HepG2 (cell line): ENCODE measurements around the gene FXYD6. TPM values are rescaled to one million over a fixed set of nuclear protein-coding genes. Genes with fewer than 3 reads are reported as not detected.

Experiments used
- ATAC-seq: fragments of 200-7000 bp; cut with Tn5 transposase; 3 replicates; pipeline ENCODE4 v1.9.1; 2020; ENCODE audit warnings: mild to moderate bottlenecking, moderate library complexity
- BruUV-seq: library from RNA; stranded (reverse); fragments of 400-500 nt; replicated peaks from 2 replicates; lab custom pipeline; 2021; lab: Mats Ljungman, UMichigan
- CTCF ChIA-PET: fragments of 300-600 bp; formaldehyde crosslinking; extraction: SDS; loops from one replicate; lab custom pipeline; 2021; ENCODE audit warnings: low total read pairs, inconsistent platforms, low intra/inter-chr PET ratio; lab: Yijun Ruan, JAX
- POLR2A ChIA-PET: fragments of 350-600 bp; sonication (Branson Sonifier 250); formaldehyde crosslinking; loops from one replicate; lab custom pipeline; 2020; ENCODE audit warnings: antibody characterized with exemption, inconsistent platforms; lab: Yijun Ruan, JAX
- DNase-seq: peaks from one replicate; pipeline ENCODE4 v3.0.0-alpha.2; 2015; ENCODE audit warnings: low spot score
- FAIRE-seq: peaks from 3 replicates; lab custom pipeline; 2011; peaks lifted over from hg19 to GRCh38; lab: Jason Lieb, UNC
- H2AFZ ChIP-seq: one replicate; pipeline ENCODE4 v1.6.1; 2011; ENCODE audit warnings: low read length, inconsistent platforms
- H3K27ac ChIP-seq: fragments of 300-600 bp; 3 replicates; pipeline ENCODE4 v1.8.0; 2011; ENCODE audit warnings: mixed run types, mild to moderate bottlenecking, mixed read lengths, low read length, inconsistent platforms; ENCODE audit not compliant: insufficient read depth; ENCODE audit errors: extremely low read length
- H3K27me3 ChIP-seq, 2 experiments: fragments of 200-600 bp in 1 of 2; 2 replicates in 1 of 2; 3 replicates in 1 of 2; pipeline versions ENCODE4 v1.6.0 to v1.8.0; 2011; ENCODE audit warnings: low read length in 2 of 2, mild to moderate bottlenecking in 2 of 2, moderate library complexity in 2 of 2, inconsistent platforms in 1 of 2; ENCODE audit not compliant: insufficient read depth in 2 of 2, control insufficient read depth in 1 of 2
- H3K36me3 ChIP-seq, 2 experiments: fragments of 200-600 bp in 1 of 2; replicated peaks in 1 of 2; 2 replicates in 1 of 2; 3 replicates in 1 of 2; pipeline versions ENCODE4 v1.5.1 to v1.8.0; 2011; ENCODE audit warnings: low read length in 2 of 2, inconsistent platforms in 1 of 2; ENCODE audit not compliant: insufficient read depth in 2 of 2, control insufficient read depth in 1 of 2
- H3K4me1 ChIP-seq: 2 replicates; pipeline ENCODE4 v1.5.1; 2012; ENCODE audit warnings: low read length, inconsistent platforms; ENCODE audit not compliant: insufficient read depth
- H3K4me2 ChIP-seq: 2 replicates; pipeline ENCODE4 v1.6.0; 2011; ENCODE audit warnings: low read depth, low read length, inconsistent platforms
- H3K4me3 ChIP-seq, 3 experiments: fragments of 200-600 bp in 1 of 3; sonication (generic), shearing (Covaris generic) in 1 of 3; replicated peaks in 1 of 3; 2 replicates each; pipeline ENCODE4 v1.5.1; 2011 to 2016; ENCODE audit warnings: low read length in 3 of 3, inconsistent platforms in 2 of 3, low read depth in 2 of 3, mild to moderate bottlenecking in 2 of 3, control low read depth in 1 of 3, mixed read lengths in 1 of 3; ENCODE audit not compliant: insufficient read depth in 1 of 3
- H3K79me2 ChIP-seq: one replicate; pipeline ENCODE4 v1.6.1; 2011; ENCODE audit warnings: low read length, inconsistent platforms; ENCODE audit not compliant: insufficient read depth
- H3K9ac ChIP-seq: 2 replicates; pipeline ENCODE4 v1.6.0; 2011; ENCODE audit warnings: mild to moderate bottlenecking, low read depth, low read length, inconsistent platforms; ENCODE audit not compliant: insufficient read depth
- H3K9me3 ChIP-seq: 2 replicates; pipeline ENCODE4 v1.5.1; 2012; ENCODE audit warnings: mild to moderate bottlenecking, low read length
- H4K20me1 ChIP-seq: 2 replicates; pipeline ENCODE4 v1.6.0; 2011; ENCODE audit warnings: inconsistent platforms, mild to moderate bottlenecking, low read length, moderate library complexity; ENCODE audit not compliant: insufficient read depth
- IRF2 ChIP-seq: IDR thresholded peaks from 2 replicates; pipeline ENCODE4 v1.6.1; 2018; ENCODE audit warnings: missing genetic modification reagents, missing compliant biosample characterization
- RFX5 ChIP-seq: IDR thresholded peaks from 2 replicates; pipeline ENCODE4 v1.6.1; 2011; ENCODE audit warnings: low read depth, low read length, improper control_type of control experiment
- ZNF138 ChIP-seq: sonication (generic); formaldehyde crosslinking; IDR thresholded peaks from 2 replicates; pipeline ENCODE4 v1.5.0; 2020; ENCODE audit warnings: mild to moderate bottlenecking, low read depth, missing genetic modification reagents
- ZNF367 ChIP-seq: sonication (generic); formaldehyde crosslinking; IDR thresholded peaks from 2 replicates; pipeline ENCODE4 v1.4.0; 2020; ENCODE audit warnings: missing genetic modification reagents, borderline replicate concordance
- ZSCAN12 ChIP-seq: sonication (generic); formaldehyde crosslinking; IDR thresholded peaks from 2 replicates; pipeline ENCODE4 v1.9.0; 2021; ENCODE audit warnings: mild to moderate bottlenecking, missing genetic modification reagents
- ZSCAN25 ChIP-seq: sonication (generic); formaldehyde crosslinking; IDR thresholded peaks from 2 replicates; pipeline ENCODE4 v1.8.0; 2022; ENCODE audit warnings: mild to moderate bottlenecking, missing genetic modification reagents
- WGBS: methylation state at CpG from one replicate; pipeline ENCODE4 v1.1.6; 2017; ENCODE audit warnings: low lambda C conversion rate; 5-methylcytosine and 5-hydroxymethylcytosine counted together
- in situ Hi-C: cut with HindIII; loops from 2 replicates; pipeline ENCODE4 v1.10.0; 2017; ENCODE audit warnings: low pct_unique_long_range_greater_than_20kb; ENCODE audit not compliant: extremely low pct_ligation_motif_present
- intact Hi-C: fragments of 100-400 bp; cut with micrococcal nuclease; formaldehyde crosslinking; loops from one replicate; pipeline ENCODE4 v1.10.0; 2022; ENCODE audit not compliant: unreplicated experiment
- polyA plus RNA-seq, 8 experiments: library from polyadenylated mRNA; depleted of rRNA in 3 of 8; stranded (reverse) in 7 of 8; unstranded in 1 of 8; fragments of >200 nt; fragmentation: Illumina TruSeq in 4 of 8; extraction: Trizol in 4 of 8; gene quantifications; 2 replicates each; pipeline versions ENCODE4 v1.2.1 to v1.2.3, GENCODE V29; 2011 to 2016; ENCODE audit warnings: low read depth in 4 of 8, missing spikeins in 1 of 8, mixed read lengths in 1 of 8; ENCODE audit not compliant: insufficient read depth in 1 of 8
- total RNA-seq, 5 experiments: library from RNA; depleted of rRNA; stranded (reverse); fragments of >200 nt; fragmentation: Illumina TruSeq; extraction: Trizol; gene quantifications; 2 replicates each; pipeline ENCODE4 v1.2.3, GENCODE V29; 2016; ENCODE audit warnings: low read depth in 1 of 5
- TF ChIP-seq, protein P1 (sequence below): IDR thresholded peaks from 2 replicates; pipeline ENCODE4 v1.4.0; 2020; ENCODE audit warnings: mild to moderate bottlenecking, missing genetic modification reagents

The FXYD6 gene
- total and polyA plus RNA-seq, 2 of the 13 experiments (the other 11 are each of a cell fraction or from before 2014, with no cell fraction given), result not detected

DNA sequence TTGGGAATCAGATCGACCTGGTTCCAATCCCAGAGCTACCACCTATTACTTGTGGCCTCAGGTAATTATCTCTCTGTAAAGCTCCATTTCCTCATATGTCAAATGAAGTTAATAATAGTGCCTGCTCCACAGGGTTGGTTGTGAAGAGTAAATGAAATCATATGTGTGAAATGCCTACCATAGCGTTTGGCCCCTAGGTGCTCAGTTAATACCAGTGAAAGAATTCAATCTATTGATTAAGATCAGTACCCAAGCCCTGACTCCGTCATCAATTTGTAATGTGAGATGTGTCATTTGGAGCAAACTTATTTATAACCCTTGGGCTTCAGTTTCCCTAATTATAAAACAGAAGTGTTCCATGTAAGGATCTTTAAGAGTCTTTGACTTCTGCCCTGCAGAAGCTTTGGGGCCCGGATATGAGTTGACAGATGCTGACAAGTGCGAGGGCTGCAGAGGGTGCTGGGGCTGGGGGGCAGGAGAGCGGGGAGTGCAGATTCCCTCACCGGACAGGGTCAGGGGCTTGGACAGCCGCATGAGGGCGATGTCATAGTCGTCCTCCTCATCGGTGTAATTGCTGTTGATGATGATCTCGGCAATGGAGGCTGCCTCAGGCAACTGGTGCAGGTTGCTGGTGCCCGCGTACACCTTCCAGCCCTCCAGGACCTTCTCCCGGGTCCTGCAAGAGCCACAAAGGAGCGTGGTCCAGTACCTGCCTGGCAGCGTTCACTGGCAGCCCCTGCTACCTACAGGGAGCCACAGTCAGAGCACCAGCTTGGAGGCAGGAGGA is 31.8 kb upstream of the FXYD6 start (continued):
- TF ChIP-seq, protein P1, sequence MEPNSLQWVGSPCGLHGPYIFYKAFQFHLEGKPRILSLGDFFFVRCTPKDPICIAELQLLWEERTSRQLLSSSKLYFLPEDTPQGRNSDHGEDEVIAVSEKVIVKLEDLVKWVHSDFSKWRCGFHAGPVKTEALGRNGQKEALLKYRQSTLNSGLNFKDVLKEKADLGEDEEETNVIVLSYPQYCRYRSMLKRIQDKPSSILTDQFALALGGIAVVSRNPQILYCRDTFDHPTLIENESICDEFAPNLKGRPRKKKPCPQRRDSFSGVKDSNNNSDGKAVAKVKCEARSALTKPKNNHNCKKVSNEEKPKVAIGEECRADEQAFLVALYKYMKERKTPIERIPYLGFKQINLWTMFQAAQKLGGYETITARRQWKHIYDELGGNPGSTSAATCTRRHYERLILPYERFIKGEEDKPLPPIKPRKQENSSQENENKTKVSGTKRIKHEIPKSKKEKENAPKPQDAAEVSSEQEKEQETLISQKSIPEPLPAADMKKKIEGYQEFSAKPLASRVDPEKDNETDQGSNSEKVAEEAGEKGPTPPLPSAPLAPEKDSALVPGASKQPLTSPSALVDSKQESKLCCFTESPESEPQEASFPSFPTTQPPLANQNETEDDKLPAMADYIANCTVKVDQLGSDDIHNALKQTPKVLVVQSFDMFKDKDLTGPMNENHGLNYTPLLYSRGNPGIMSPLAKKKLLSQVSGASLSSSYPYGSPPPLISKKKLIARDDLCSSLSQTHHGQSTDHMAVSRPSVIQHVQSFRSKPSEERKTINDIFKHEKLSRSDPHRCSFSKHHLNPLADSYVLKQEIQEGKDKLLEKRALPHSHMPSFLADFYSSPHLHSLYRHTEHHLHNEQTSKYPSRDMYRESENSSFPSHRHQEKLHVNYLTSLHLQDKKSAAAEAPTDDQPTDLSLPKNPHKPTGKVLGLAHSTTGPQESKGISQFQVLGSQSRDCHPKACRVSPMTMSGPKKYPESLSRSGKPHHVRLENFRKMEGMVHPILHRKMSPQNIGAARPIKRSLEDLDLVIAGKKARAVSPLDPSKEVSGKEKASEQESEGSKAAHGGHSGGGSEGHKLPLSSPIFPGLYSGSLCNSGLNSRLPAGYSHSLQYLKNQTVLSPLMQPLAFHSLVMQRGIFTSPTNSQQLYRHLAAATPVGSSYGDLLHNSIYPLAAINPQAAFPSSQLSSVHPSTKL, result no peak
- TF ChIP-seq IRF2 (CRISPR knock-in tag) (no peak), ZNF367 (no peak), ZSCAN12 (no peak), ZNF138 (CRISPR knock-in tag) (no peak)

DNA sequence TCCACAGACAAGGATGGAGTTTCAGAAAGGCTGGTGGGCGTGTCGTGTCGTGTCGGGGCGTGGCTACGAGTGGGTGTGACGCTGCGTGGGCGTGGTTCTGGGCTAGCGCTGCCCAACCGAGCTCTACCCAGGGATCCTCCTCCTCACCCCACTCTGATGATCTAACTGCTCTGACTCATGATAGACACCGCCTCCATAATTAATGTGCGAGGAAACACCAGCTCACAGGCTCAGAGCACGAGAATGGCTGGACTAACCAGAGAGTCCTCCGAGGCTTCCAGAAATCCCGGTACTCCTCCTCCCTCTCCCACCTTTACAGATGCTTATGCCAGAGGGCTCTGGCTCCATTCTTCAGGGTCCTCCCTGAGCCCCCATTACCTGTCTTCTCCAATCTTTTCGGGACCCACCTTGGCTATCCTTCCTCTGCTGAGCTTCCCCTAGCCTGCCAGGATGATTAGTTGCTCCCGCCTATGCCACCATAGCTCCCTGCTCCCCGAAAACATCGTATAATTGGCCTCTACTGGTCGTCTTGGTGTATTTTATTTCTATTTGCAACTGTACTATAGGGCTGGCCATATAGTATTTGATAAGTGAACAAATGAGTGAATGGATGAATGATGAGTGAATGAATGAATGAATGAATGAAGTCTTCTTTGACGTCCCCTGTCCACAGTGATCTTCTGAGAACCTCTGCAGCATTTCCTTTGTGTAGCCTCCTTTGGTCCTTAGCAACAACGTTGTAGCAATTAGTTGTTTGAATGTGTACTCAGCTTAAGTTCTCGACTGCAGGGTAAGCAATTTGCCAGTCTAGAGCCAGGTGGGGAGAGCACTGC is 31.0 kb upstream of the FXYD6 start:
- no peak for FAIRE-seq
- H3K4me2 ChIP-seq, result no peak overlapping the region
- intact Hi-C loops, result loop anchor here (10.0 kb wide), 1 partner anchor 63 kb away; no protein-coding TSS in a partner anchor
- peaks cover 1 to 54% of the 10 kb centered on the region in 2 experiments for H3K27me3 ChIP-seq
- no peak overlapping the region for H2AFZ ChIP-seq
- WGBS, result 15% methylated on average over 17 of the region's 24 CpGs
- no peak for TF ChIP-seq ZSCAN25 (CRISPR knock-in tag)
- no peak for TF ChIP-seq RFX5
- no peak for ATAC-seq
- ChIA-PET POLR2A (no interaction called here), CTCF (no interaction called here)
- no peak overlapping the region for H3K27ac ChIP-seq
- in situ Hi-C loops, result no loop called here
- H3K36me3 ChIP-seq, result no peaks in the 10 kb centered on the region
- no peak overlapping the region for H3K9ac ChIP-seq
- no peaks in the 10 kb centered on the region for H3K79me2 ChIP-seq
- no TSS peak for BruUV-seq
- H3K9me3 ChIP-seq, result no peaks in the 10 kb centered on the region
- H4K20me1 ChIP-seq, result no peaks in the 10 kb centered on the region
- peak; percentile 12 for DNase-seq
- H3K4me1 ChIP-seq, result no peaks in the 10 kb centered on the region
- H3K4me3 ChIP-seq, result no peak overlapping the region
